Endothelial cell of umbilical vein (primary cell): ENCODE data around the gene EGFL7. TPM values are rescaled to one million over a fixed set of nuclear protein-coding genes. Genes with fewer than 3 reads are reported as not detected.

Experiments
- BruUV-seq: library from RNA; stranded (reverse); fragments of 400-500 nt; replicated peaks from 2 replicates; lab custom pipeline; 2021; lab: Mats Ljungman, UMichigan
- CTCF ChIA-PET: fragments of 300-600, 350-600 bp; sonication (Branson Sonifier 250); formaldehyde crosslinking; loops from one replicate; lab custom pipeline; 2021; ENCODE audit warnings: antibody characterized with exemption, inconsistent platforms; lab: Charles Lee
- POLR2A ChIA-PET: fragments of 300-600, 350-600 bp; sonication (Branson Sonifier 250); formaldehyde crosslinking; loops from one replicate; lab custom pipeline; 2021; ENCODE audit warnings: antibody characterized with exemption, inconsistent platforms; lab: Charles Lee
- DNase-seq: peaks from one replicate; pipeline ENCODE4 v3.0.0-alpha.2; 2011; ENCODE audit warnings: low read depth, low spot score
- FAIRE-seq: peaks from 2 replicates; lab custom pipeline; 2011; peaks lifted over from hg19 to GRCh38; lab: Jason Lieb, UNC
- H2AFZ ChIP-seq: 2 replicates; pipeline ENCODE4 v1.6.0; 2012; ENCODE audit warnings: low read depth, low read length, control low read depth, inconsistent platforms
- H3K27ac ChIP-seq: 2 replicates; pipeline ENCODE4 v1.5.1; 2011; ENCODE audit warnings: low read depth, mild to moderate bottlenecking, control low read depth, low read length, moderate library complexity; ENCODE audit not compliant: insufficient read depth
- H3K27me3 ChIP-seq, 2 experiments: 2 replicates each; pipeline versions ENCODE4 v1.6.0 to v1.6.1; 2011; ENCODE audit warnings: low read length in 2 of 2, mixed read lengths in 1 of 2; ENCODE audit not compliant: control insufficient read depth in 2 of 2, insufficient read depth in 2 of 2
- H3K36me3 ChIP-seq, 2 experiments: 2 replicates in 1 of 2; 3 replicates in 1 of 2; pipeline ENCODE4 v1.5.1; 2011; ENCODE audit warnings: low read length in 2 of 2, mild to moderate bottlenecking in 1 of 2, moderate library complexity in 1 of 2; ENCODE audit not compliant: control insufficient read depth in 2 of 2, insufficient read depth in 2 of 2; ENCODE audit errors: extremely low read depth in 1 of 2
- H3K4me1 ChIP-seq: 3 replicates; pipeline ENCODE4 v1.5.1; 2011; ENCODE audit warnings: mild to moderate bottlenecking, low read length; ENCODE audit not compliant: control insufficient read depth, insufficient read depth; ENCODE audit errors: extremely low read depth
- H3K4me2 ChIP-seq: 2 replicates; pipeline ENCODE4 v1.6.1; 2011; ENCODE audit warnings: low read length, control low read depth, mixed read lengths; ENCODE audit not compliant: insufficient read depth
- H3K4me3 ChIP-seq, 3 experiments: fragments of 200-600 bp in 1 of 3; sonication (generic), shearing (Covaris generic) in 1 of 3; replicated peaks in 1 of 3; 2 replicates each; pipeline ENCODE4 v1.5.1; 2011 to 2016; ENCODE audit warnings: control low read depth in 3 of 3, low read length in 3 of 3, mild to moderate bottlenecking in 2 of 3, inconsistent platforms in 1 of 3, low read depth in 1 of 3, moderate library complexity in 1 of 3; ENCODE audit not compliant: insufficient read depth in 1 of 3
- H3K79me2 ChIP-seq: 2 replicates; pipeline ENCODE4 v1.6.0; 2012; ENCODE audit warnings: low read length, inconsistent platforms; ENCODE audit not compliant: control insufficient read depth, insufficient read depth
- H3K9ac ChIP-seq: replicated peaks from 2 replicates; pipeline ENCODE3; 2011; ENCODE audit warnings: low read length, control low read depth; ENCODE audit not compliant: insufficient read depth; ENCODE audit errors: extremely low read depth
- H3K9me1 ChIP-seq: replicated peaks from 3 replicates; pipeline ENCODE4 v1.6.0; 2011; ENCODE audit warnings: mild to moderate bottlenecking, low read length; ENCODE audit not compliant: control insufficient read depth, insufficient read depth; ENCODE audit errors: extremely low read depth
- H3K9me3 ChIP-seq: replicated peaks from 2 replicates; pipeline ENCODE4 v1.5.1; 2012; ENCODE audit warnings: low read length, inconsistent platforms; ENCODE audit not compliant: control insufficient read depth, insufficient read depth
- H4K20me1 ChIP-seq: replicated peaks from 2 replicates; pipeline ENCODE3; 2011; ENCODE audit warnings: mild to moderate bottlenecking, low read length; ENCODE audit not compliant: control insufficient read depth, insufficient read depth; ENCODE audit errors: extremely low read depth
- EZH2 ChIP-seq: IDR thresholded peaks from 2 replicates; pipeline ENCODE4 v1.6.1; 2012; ENCODE audit warnings: borderline replicate concordance, low read depth, mild to moderate bottlenecking, moderate library complexity, low read length, inconsistent platforms; ENCODE audit not compliant: severe bottlenecking
- FOS ChIP-seq: IDR thresholded peaks from 2 replicates; pipeline ENCODE4 v1.6.1; 2011; ENCODE audit warnings: mild to moderate bottlenecking, low read length, moderate library complexity, borderline replicate concordance; ENCODE audit not compliant: insufficient read depth
- GATA2 ChIP-seq: IDR thresholded peaks from 2 replicates; pipeline ENCODE4 v1.7.0; 2011; ENCODE audit warnings: low read depth, mild to moderate bottlenecking, moderate library complexity, mixed read lengths, low read length; ENCODE audit not compliant: insufficient read length, insufficient read depth
- JUN ChIP-seq: IDR thresholded peaks from 2 replicates; pipeline ENCODE4 v1.6.1; 2011; ENCODE audit warnings: borderline replicate concordance, low read depth; ENCODE audit not compliant: insufficient read length, insufficient read depth
- MYC ChIP-seq: IDR thresholded peaks from one replicate; pipeline ENCODE4 v1.6.1; 2011; ENCODE audit warnings: mild to moderate bottlenecking, low read depth, low read length
- POLR2A ChIP-seq: IDR thresholded peaks from 2 replicates; pipeline ENCODE4 v1.6.1; 2012; ENCODE audit warnings: low read depth, mild to moderate bottlenecking, control low read depth, low read length
- POLR2AphosphoS5 ChIP-seq: IDR thresholded peaks from 2 replicates; pipeline ENCODE4 v1.6.1; 2012; ENCODE audit warnings: low read depth, mild to moderate bottlenecking, control low read depth, low read length, moderate library complexity; ENCODE audit not compliant: insufficient read depth
- dilution Hi-C: fragments of 300-500 bp; cut with MboI; formaldehyde crosslinking; loops from one replicate; pipeline ENCODE4 v1.15.0; 2019; ENCODE audit warnings: low sequenced_read_pairs; ENCODE audit not compliant: extremely low pct_ligation_motif_present
- intact Hi-C: fragments of 100-400 bp; cut with micrococcal nuclease; formaldehyde crosslinking; loops from one replicate; pipeline ENCODE4 v1.10.0; 2022
- polyA plus RNA-seq, 4 experiments: library from polyadenylated mRNA; depleted of rRNA in 3 of 4; stranded (reverse) in 3 of 4; unstranded in 1 of 4; fragments of >200 nt; gene quantifications; 2 replicates each; pipeline versions ENCODE4 v1.2.1 to v1.2.3, GENCODE V29; 2011 to 2012; ENCODE audit warnings: missing spikeins in 1 of 4
- total RNA-seq: library from RNA; stranded (reverse); gene quantifications from 2 replicates; pipeline ENCODE4 v1.2.3, GENCODE V29; 2021
- TF ChIP-seq, protein P1 (sequence below), 2 donors: IDR thresholded peaks; 1 replicate in 1 of 2; 2 replicates in 1 of 2; pipeline ENCODE4 v1.5.1; 2011; ENCODE audit warnings: low read length in 2 of 2, mild to moderate bottlenecking in 2 of 2, moderate library complexity in 2 of 2, control low read depth in 1 of 2, inconsistent platforms in 1 of 2, low read depth in 1 of 2; ENCODE audit not compliant: insufficient read depth in 1 of 2; ENCODE audit errors: extremely low read depth in 1 of 2
- TF ChIP-seq, protein P2 (sequence below): IDR thresholded peaks from 2 replicates; pipeline ENCODE4 v1.6.1; 2011; ENCODE audit not compliant: insufficient read depth, insufficient read length

EGFL7 gene
- total and polyA plus RNA-seq, 2 donors (not counting 3 experiments of a cell fraction or from before 2014, with no cell fraction given): 1,043 to 1,377 TPM

DNA sequence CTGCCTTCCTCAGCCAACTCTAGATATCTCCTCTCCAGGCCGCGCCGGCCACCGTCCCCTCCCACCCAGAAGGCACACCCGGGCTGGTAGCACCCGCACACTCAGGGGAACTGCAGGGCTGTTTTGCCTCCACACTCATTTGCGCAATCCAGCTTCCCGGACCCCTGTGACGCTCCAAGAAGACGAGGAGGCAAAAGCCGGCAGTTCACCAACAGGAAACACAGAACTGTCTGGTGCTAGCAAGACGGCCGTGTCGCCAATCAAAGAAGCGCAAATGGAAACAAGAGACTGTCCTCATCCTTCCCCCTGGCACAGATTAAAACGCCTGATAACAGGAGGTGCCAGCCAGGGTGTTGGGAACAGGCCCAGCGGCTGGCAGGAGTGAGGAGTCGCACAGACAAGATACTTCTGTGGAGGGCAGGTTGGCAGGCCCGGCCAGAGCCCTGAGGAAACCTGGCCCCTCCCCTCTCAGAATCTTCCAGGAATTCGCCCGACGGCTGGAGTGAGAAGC is 16.8 kb downstream of the EGFL7 start:
- Histone ChIP-seq H3K9me3 (no peaks in the 10 kb centered on the region), H3K27ac (no peak overlapping the region), H3K9ac (no peak overlapping the region), H3K9me1 (no peaks in the 10 kb centered on the region), H2AFZ (no peak overlapping the region), H3K4me1 (no peaks in the 10 kb centered on the region), H3K27me3 (no peaks in the 10 kb centered on the region), H4K20me1 (no peaks in the 10 kb centered on the region), H3K79me2 (peaks cover 33% of the 10 kb centered on the region), H3K4me2 (no peak overlapping the region), H3K36me3 (peaks cover 0 to 6% of the 10 kb centered on the region in 2 experiments), H3K4me3 (no peak overlapping the region)
- TF ChIP-seq, protein P1, sequence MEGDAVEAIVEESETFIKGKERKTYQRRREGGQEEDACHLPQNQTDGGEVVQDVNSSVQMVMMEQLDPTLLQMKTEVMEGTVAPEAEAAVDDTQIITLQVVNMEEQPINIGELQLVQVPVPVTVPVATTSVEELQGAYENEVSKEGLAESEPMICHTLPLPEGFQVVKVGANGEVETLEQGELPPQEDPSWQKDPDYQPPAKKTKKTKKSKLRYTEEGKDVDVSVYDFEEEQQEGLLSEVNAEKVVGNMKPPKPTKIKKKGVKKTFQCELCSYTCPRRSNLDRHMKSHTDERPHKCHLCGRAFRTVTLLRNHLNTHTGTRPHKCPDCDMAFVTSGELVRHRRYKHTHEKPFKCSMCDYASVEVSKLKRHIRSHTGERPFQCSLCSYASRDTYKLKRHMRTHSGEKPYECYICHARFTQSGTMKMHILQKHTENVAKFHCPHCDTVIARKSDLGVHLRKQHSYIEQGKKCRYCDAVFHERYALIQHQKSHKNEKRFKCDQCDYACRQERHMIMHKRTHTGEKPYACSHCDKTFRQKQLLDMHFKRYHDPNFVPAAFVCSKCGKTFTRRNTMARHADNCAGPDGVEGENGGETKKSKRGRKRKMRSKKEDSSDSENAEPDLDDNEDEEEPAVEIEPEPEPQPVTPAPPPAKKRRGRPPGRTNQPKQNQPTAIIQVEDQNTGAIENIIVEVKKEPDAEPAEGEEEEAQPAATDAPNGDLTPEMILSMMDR (IDR thresholded peaks at IDR 0.05; ENCODE audit: extremely low read depth in 1 of 2, insufficient read depth in 1 of 2, low read depth in 1 of 2, low read length in 2 of 2): no peak
- TF ChIP-seq GATA2 (no peak), MYC (no peak), POLR2AphosphoS5 (no peak), FOS (no peak), EZH2 (no peak), JUN (no peak), POLR2A (no peak)
- TF ChIP-seq, protein P2, sequence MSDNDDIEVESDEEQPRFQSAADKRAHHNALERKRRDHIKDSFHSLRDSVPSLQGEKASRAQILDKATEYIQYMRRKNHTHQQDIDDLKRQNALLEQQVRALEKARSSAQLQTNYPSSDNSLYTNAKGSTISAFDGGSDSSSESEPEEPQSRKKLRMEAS: no peak
- dilution Hi-C loops (no loop called here), intact Hi-C loops (no loop called here)
- DNase-seq (no peak), FAIRE-seq (no peak)
- ChIA-PET CTCF (no interaction called here), POLR2A (no interaction called here)
- no TSS peak for BruUV-seq
